Common myeloid progenitor, CD34-positive (primary cell): Measurements from ENCODE around the gene PBX3.

Source experiments
- CTCF ChIA-PET: fragments of 350-600 bp; sonication (Branson Sonifier 250); formaldehyde crosslinking; loops from one replicate; lab custom pipeline; 2021; ENCODE audit warnings: antibody characterized with exemption; lab: Charles Lee
- POLR2A ChIA-PET: fragments of 350-600 bp; sonication (Branson Sonifier 250); formaldehyde crosslinking; loops from one replicate; lab custom pipeline; 2021; ENCODE audit warnings: antibody characterized with exemption; lab: Charles Lee
- DNase-seq, 3 donors: peaks; one replicate each; pipeline versions ENCODE4 v3.0.0 to v3.0.0-alpha.2; 2013
- H3K27ac ChIP-seq, 2 experiments: 1 replicate in 1 of 2; 2 replicates in 1 of 2; pipeline ENCODE4 v1.7.0; 2013; ENCODE audit warnings: inconsistent platforms in 2 of 2, low read length in 2 of 2, mild to moderate bottlenecking in 2 of 2, low read depth in 1 of 2, moderate library complexity in 1 of 2; ENCODE audit not compliant: severe bottlenecking in 2 of 2, insufficient read depth in 1 of 2, poor library complexity in 1 of 2
- H3K27me3 ChIP-seq, 5 experiments: replicated peaks in 2 of 5; 1 replicate in 3 of 5; 2 replicates in 2 of 5; pipeline versions ENCODE4 v1.6.1 to v1.7.0; 2013; ENCODE audit warnings: low read length in 4 of 5, mild to moderate bottlenecking in 2 of 5, moderate library complexity in 2 of 5, inconsistent platforms in 1 of 5; ENCODE audit not compliant: insufficient read depth in 5 of 5, control insufficient read depth in 4 of 5
- H3K36me3 ChIP-seq, 4 experiments: 1 replicate in 2 of 4; 2 replicates in 2 of 4; pipeline versions ENCODE4 v1.6.1 to v1.7.0; 2013; ENCODE audit warnings: low read length in 3 of 4, control low read depth in 1 of 4, mild to moderate bottlenecking in 1 of 4; ENCODE audit not compliant: control insufficient read depth in 4 of 4, insufficient read depth in 4 of 4
- H3K4me1 ChIP-seq, 4 experiments: 1 replicate in 3 of 4; 2 replicates in 1 of 4; pipeline versions ENCODE4 v1.6.1 to v1.7.1; 2013; ENCODE audit warnings: low read length in 3 of 4, mild to moderate bottlenecking in 3 of 4, control low read depth in 1 of 4, inconsistent platforms in 1 of 4, moderate library complexity in 1 of 4; ENCODE audit not compliant: control insufficient read depth in 4 of 4, insufficient read depth in 4 of 4; ENCODE audit errors: control extremely low read depth in 1 of 4
- H3K4me3 ChIP-seq, 7 experiments: 1 replicate in 4 of 7; 2 replicates in 3 of 7; pipeline versions ENCODE4 v1.5.1 to v1.7.0; 2013; ENCODE audit warnings: mild to moderate bottlenecking in 7 of 7, low read length in 6 of 7, moderate library complexity in 6 of 7, inconsistent platforms in 2 of 7, low read depth in 2 of 7, control low read depth in 1 of 7; ENCODE audit not compliant: insufficient read depth in 4 of 7, control insufficient read depth in 1 of 7; ENCODE audit errors: extremely low read depth in 1 of 7
- H3K9me3 ChIP-seq, 5 experiments: 1 replicate in 4 of 5; 2 replicates in 1 of 5; pipeline versions ENCODE4 v1.6.1 to v1.7.1; 2013; ENCODE audit warnings: low read length in 4 of 5, mild to moderate bottlenecking in 2 of 5, inconsistent platforms in 1 of 5, low read depth in 1 of 5, moderate library complexity in 1 of 5; ENCODE audit not compliant: control insufficient read depth in 4 of 5, insufficient read depth in 2 of 5; ENCODE audit errors: control extremely low read depth in 1 of 5
- WGBS: methylation state at CpG from one replicate; pipeline ENCODE4 v1.1.5; 2013; ENCODE audit not compliant: insufficient coverage; 5-methylcytosine and 5-hydroxymethylcytosine counted together

The PBX3 gene

DNA sequence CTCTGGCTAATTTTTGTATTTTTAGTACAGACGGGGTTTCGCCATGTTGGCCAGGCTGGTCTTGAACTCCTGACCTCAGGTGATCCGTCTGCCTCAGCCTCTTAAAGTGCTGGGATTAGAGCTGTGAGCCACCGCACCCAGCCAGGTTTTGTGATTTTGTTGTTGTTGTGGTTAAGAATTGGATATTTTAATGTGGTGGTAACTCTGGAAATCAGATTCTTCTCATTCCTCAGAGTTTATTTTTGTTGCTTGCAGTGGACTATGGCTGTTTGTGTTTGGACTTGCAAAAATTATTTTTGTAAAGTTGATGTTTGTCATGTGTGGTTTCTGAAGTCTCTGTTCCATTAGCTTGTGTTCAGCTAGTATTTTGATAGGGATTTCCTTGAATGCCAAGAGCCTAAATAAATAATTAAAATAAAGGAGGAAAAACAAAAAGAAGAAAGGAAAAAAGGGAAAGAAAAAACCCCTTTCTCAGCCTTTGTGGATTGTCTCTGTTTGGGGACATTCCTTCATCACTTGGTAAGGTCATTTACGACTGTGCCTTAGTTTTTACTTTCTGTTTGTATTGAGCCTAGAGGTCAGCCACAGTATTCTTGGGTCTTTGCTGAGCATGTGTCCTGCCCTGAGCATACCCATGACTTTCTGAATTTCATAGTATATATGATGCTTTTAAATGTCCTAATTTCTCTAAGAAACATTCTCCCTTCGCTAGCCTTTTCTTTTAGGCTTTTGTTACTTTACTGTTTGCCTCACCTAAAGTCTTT, 37.3 kb downstream of the PBX3 start:
- peaks cover 2 to 14% (median 5%) of the 10 kb centered on the region in 4 experiments for H3K36me3 ChIP-seq
- H3K27me3 ChIP-seq = no peaks in the 10 kb centered on the region
- peaks cover 6 to 16% (median 10%) of the 10 kb centered on the region in 5 experiments for H3K9me3 ChIP-seq
- DNase-seq = no peak
- ChIA-PET CTCF (no interaction called here), POLR2A (no interaction called here)
- WGBS = 93% methylated on average over 3 of the region's 6 CpGs
- peaks cover 0 to 12% (median 9%) of the 10 kb centered on the region in 4 experiments for H3K4me1 ChIP-seq
- no peak overlapping the region for H3K4me3 ChIP-seq
- H3K27ac ChIP-seq = peak overlapping the region in 1 of 2 experiments; percentile 60

DNA sequence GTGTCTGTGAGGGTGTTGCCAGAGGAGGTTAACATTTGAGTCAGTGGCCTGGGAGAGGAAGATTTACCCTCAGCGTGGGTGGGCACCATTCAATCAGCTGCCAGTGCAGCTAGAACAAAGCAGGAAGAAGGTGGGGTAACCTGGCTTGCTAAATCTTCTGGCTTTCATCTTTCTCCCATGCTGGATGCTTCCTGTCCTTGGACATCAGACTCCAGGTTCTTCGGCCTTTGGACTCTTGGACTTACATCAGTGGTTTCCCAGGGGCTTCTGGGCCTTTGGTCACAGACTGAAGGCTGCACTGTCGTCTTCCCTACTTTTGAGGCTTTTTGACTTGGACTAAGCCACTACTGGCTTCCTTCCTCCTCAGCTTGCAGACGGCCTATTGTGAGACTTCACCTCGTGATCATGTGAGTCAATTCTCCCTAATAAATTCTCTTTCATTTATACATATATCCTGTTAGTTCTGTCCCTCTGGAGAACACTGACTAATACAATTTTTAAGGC, 38.1 kb downstream of the PBX3 start:
- Histone ChIP-seq H3K27me3 (no peaks in the 10 kb centered on the region), H3K27ac (peak overlapping the region in 1 of 2 experiments; percentile 60), H3K9me3 (peaks cover 6 to 16% (median 10%) of the 10 kb centered on the region in 5 experiments), H3K4me1 (peaks cover 0 to 12% (median 9%) of the 10 kb centered on the region in 4 experiments), H3K4me3 (peak overlapping the region in 1 of 7 experiments; percentile 16), H3K36me3 (peaks cover 2 to 14% (median 5%) of the 10 kb centered on the region in 4 experiments)
- 42% methylated on average over 5 of the region's 5 CpGs for WGBS
- CTCF ChIA-PET = no interaction called here
- POLR2A ChIA-PET = no interaction called here
- peak in 2 of 3 donors; percentile 52 to 74 for DNase-seq

DNA sequence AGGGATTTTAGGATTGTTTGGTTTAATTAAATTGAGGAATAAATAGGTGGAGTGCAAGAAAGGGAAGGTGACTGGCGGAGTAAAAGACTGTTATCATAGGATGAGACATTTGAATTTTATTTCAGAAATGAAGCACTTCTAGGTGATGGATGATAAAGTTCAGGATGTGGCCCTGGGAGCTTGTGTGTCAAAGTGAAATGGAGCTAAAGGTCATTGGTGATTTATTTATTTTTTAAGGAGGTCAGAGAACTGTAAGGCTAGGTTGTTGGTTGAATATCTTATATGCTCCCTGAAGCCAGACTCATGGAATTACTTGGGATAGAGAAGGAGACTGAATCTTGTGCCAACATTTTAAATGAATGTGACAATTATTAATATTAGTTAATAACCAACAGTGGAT, 40.5 kb downstream of the PBX3 start:
- Histone ChIP-seq H3K9me3 (peaks cover 3 to 8% (median 5%) of the 10 kb centered on the region in 5 experiments), H3K4me3 (no peak overlapping the region), H3K4me1 (peaks cover 0 to 12% (median 9%) of the 10 kb centered on the region in 4 experiments), H3K27ac (no peak overlapping the region), H3K27me3 (no peaks in the 10 kb centered on the region), H3K36me3 (peaks cover 2 to 14% (median 2%) of the 10 kb centered on the region in 4 experiments)
- POLR2A ChIA-PET = no interaction called here
- WGBS = 100% methylated on average over 1 of the region's 1 CpG
- no peak for DNase-seq
- CTCF ChIA-PET = no interaction called here

DNA sequence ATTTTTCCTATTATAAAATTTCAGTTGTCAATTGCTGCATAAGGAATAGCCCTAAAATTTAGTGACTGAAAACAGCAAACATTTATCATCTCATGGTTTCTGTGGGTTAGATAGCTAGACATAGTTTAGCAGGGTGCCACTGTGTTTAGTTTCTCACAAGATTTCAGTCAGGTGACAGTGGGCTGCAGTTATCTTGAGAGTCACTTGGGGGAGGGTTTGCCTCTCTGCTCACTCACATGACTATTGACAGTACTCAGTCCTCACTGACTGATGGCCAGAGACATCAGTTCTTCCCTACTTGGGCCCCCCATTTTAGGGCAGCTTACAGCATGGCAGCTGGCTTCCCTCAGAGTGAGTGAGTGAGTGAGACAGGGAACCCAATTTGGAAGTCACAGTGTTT, 42.0 kb downstream of the PBX3 start:
- Histone ChIP-seq H3K36me3 (peaks cover 0 to 14% (median 2%) of the 10 kb centered on the region in 4 experiments), H3K4me1 (peaks cover 0 to 12% (median 9%) of the 10 kb centered on the region in 4 experiments), H3K4me3 (no peak overlapping the region), H3K27me3 (no peaks in the 10 kb centered on the region), H3K27ac (no peak overlapping the region), H3K9me3 (peaks cover 0 to 2% (median 0%) of the 10 kb centered on the region in 5 experiments)
- CTCF ChIA-PET = interaction anchor here (1.6 kb wide), 1 partner anchor 17 kb away, joined by 4 read pairs; no protein-coding TSS in a partner anchor
- POLR2A ChIA-PET = no interaction called here
- no peak for DNase-seq

DNA sequence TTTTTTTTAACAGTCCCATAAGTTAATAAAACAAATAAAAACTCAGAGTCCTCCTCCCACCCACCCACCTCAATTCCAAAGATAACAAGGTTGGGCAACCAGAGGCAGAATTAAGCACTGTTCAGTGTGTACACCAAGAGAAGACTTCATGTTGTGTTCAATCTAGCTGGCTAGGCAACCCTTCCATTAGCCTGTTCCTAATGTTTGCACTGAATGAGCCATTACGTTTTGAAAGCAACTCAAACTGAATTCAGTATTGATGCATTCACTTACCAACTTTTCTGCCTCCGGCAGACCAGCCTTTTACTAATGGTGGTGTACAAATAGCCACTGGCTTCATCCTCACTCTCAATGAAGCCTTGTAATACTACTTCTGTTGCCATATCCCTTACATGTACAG, 47.5 kb downstream of the PBX3 start:
- H3K9me3 ChIP-seq = no peaks in the 10 kb centered on the region
- ChIA-PET CTCF (no interaction called here), POLR2A (no interaction called here)
- H3K4me1 ChIP-seq = no peaks in the 10 kb centered on the region
- H3K27ac ChIP-seq = no peak overlapping the region
- 100% methylated on average over 2 of the region's 2 CpGs for WGBS
- no peak overlapping the region for H3K4me3 ChIP-seq
- H3K27me3 ChIP-seq = no peaks in the 10 kb centered on the region
- DNase-seq = no peak
- H3K36me3 ChIP-seq = peaks cover 0 to 2% (median 0%) of the 10 kb centered on the region in 4 experiments

DNA sequence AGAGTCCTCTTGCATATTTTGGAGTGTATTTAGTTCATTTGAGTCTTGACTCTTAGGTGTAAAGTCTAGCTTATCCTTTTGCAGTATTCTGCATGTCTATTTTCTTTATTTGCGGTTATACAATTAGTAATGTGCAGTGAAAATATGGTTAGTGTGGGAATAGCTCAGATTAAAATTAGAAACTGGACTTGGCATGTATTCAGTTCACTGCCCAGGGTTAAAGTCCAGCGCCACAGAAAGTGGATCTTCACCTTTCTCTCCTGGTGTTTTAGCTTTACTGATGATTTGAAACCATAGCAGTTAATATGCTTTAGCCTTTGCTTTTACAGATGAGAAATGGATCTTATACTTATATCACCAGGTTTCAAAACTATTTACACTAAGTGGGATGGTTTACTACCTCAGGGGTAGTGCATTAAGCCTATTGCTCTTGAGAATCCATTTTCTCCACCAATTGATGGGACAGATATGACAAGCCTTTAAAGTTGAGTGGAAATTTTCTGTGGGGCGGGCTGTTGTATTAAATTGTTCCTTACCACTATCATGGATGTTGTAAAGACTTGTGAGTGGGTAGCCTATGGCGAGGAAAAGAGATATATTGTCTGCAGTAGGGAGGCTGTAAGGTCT, 48.9 kb downstream of the PBX3 start:
- no peak overlapping the region for H3K27ac ChIP-seq
- H3K27me3 ChIP-seq = no peaks in the 10 kb centered on the region
- no peaks in the 10 kb centered on the region for H3K4me1 ChIP-seq
- H3K9me3 ChIP-seq = no peaks in the 10 kb centered on the region
- peaks cover 0 to 2% (median under 1%) of the 10 kb centered on the region in 4 experiments for H3K36me3 ChIP-seq
- ChIA-PET CTCF (no interaction called here), POLR2A (no interaction called here)
- no peak overlapping the region for H3K4me3 ChIP-seq
- WGBS = 100% methylated on average over 1 of the region's 4 CpGs
- no peak for DNase-seq

DNA sequence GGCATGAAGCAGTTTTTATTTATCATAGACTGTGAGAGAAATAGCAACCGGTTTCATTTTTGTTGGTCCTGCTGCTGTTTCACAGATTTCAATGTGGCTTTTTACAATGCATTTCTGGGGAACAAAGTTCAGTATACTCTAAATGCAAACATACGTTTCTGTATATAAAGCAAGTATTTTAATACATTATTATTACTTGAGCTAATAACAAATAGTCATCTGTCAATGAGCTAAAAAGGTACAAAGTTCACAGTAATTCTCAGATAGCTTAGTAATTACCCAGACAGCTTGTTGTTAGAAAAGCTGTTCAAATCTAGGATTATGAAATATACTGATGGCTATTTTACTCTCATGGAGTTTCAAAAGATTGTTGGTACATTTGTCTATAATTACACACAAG, 50.8 kb downstream of the PBX3 start:
- no peak for DNase-seq
- Histone ChIP-seq H3K4me1 (no peaks in the 10 kb centered on the region), H3K9me3 (no peaks in the 10 kb centered on the region), H3K27ac (no peak overlapping the region), H3K36me3 (peaks cover 0 to 4% (median 2%) of the 10 kb centered on the region in 4 experiments), H3K4me3 (no peak overlapping the region), H3K27me3 (no peaks in the 10 kb centered on the region)
- ChIA-PET POLR2A (no interaction called here), CTCF (no interaction called here)
- WGBS = no CpG with 5 or more reads among the region's 2 CpGs
